DMS153 treated with DMSO at 0.1 percent for 48 hours (cell line): Measurements from ENCODE around the gene NTPCR.

Source experiments
- DNase-seq: peaks from one replicate; lab custom pipeline; 2025; ENCODE audit not compliant: unreplicated experiment; lab: John Stamatoyannopoulos, UW

Gene NTPCR

DNA sequence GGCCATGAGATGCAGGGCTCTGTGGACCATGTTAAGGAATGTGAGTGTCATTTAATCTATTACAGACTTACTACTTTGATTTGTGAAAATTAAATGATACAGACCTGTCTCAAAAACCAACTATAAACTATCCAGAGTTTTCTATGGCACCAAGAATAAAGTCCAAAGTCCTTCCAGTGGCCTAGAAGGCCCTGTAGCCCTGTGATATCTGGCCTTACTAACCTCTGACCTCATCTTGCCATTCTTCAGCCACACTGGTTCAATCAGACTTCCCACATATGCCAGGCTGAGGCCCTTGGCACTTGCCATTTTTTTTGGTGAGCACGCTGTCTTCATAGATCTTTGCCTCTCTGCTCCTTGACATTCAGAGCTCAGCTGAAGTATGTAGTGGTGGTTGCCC lies 7.7 kb downstream of the NTPCR start:
- no peak for DNase-seq

DNA sequence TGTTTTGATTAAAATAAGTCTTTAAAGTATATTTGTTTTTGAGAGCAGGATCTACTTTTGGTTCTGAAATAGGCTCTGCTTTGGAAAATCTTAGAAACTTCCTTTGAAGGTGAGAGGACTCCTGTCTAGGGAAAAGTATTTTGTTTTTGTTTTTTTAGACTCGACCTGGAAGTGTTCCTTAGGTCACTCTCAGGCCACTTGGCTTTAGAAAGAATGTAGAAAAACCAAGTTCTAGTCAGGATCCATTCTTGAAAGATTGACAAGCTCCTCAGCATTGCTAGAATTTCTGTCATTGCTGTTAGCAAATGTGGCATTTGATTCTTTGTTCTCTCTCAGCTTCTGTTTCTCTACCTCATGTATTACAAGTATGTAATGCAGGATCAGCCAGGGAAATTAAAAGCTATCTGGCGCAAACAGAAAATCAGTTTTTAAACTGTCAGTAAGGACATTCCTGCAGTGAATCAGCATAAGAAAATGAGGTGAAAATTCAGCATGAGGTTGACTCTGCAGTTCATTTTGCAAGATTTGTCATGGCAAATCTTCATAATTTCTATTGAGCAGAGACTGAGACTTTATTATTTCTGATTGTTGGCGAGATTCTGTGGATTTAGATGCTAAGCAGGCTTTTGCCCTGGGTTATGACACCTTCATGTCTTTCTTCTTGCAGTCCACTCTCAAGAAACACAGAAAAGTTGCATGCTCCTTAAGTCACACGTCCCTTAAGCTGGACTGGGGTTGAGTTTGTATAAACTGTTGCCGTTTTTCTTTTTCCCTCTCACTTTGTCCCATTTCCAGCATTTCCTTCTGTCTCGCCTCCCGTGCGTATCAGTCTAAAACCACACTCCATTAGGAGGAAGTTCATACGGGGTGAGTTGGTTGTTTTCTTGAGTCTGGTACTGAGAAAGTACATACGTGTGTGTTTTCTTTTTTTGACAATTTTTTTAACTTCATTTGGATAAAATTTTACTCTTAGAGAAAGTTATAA lies 12.6 kb downstream of the NTPCR start:
- no peak for DNase-seq

DNA sequence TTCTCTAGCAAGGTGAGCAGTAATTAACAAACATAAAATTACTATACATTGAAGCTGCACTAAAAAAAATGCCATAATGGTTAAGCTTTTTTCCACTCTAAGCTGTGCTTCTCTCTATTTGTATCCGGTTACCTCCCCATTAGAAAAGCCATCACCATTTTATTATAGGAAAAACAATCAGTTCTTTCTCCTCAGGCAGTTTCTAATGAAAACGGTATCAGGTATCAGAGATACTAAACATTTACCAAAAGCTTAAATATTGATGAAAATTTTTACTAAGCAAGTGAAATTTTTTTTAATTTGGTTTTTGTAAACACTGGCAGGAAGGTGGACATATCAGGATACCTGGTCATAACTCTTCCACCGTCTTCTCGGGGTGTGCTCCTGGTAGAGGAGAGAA lies 14.2 kb downstream of the NTPCR start:
- no peak for DNase-seq

DNA sequence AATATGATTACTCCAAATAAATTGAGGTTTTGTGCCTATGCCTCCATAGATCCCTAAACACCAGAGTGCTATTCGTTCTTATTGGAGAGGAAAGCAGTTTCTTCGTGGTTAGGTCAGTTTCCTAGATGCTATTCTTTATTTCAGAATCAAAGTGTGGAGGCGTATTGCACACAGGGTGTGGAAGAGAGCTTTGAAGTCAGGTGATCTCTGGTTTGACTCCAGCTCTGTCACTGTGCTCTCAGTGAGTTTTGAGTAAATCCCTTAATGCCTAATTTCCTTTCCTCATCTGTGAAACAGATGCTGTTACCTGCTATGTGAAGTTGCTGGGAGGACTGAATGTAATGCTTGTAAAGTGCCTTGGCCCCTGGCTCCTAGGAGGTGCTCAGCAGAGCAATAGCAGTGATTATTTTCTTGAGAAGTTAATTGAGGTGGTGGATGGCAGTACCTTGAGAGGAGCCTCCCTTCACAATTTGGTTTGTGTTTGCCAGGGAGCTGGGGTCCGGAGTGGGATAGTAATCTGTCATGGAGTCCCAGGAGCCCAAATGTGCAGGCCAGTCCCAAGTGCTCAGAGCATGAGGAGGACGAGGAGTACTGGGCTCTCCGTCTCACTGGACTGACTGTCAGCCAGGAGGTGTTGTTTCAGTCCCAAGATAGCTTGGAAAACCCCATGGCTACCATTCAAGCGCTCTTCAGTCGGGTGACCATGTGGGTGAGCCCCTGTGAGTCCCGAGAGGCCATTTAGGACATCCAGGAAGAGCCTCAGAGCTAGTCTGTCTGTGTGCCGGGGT lies 14.9 kb downstream of the NTPCR start:
- no peak for DNase-seq

DNA sequence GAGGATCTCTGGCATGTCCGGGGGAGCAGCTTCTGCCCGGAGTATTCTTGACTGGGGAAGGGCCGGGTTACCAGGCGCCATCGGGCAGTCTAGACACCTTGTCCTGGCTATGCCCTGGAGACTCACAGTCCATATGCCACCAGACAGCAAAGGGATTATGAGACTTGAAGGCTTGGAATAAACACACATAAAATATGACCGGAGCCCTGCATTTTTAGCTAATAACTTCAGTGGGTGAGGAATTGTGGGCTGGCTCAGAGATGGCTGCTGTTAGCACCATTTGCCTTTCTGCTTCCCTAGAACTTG lies 15.5 kb downstream of the NTPCR start:
- DNase-seq, result no peak

DNA sequence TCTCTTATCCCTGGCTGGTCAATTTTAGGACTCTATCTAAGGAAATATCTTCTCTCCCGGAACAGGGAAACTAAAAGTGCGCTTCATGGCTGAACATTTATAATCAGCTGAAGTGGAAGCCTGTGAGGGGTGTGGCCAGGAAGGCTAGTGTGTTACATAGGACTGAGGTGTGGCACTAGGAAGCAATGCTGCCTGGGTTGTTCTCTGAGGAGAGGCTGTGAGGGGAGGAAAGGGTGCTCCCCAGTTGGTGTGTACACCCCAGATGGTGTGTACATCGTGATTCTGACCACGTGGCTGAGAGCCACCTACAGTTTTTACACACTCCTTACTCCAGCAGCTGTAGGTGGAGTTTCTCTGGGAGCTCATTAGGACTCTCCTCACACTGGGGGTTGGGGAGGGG lies 16.3 kb downstream of the NTPCR start:
- DNase-seq, result no peak

DNA sequence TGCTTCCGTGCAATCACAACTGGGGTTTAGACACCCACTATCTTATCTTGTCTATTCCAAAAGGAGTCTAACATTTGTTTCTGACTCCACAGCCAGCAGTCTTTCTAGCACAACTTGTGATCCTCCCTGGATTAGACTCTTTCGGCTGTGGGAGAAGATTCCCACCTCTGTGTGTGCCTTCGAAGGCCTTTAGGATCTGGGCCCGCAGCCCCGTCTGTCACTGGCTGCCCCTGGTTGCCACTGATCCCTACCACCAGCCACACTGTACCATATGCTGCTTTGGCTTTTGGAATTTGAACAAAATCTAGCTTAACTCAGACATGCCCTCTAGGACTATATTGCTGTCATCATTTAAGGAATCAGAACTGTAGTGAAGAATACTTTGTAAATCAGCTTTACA lies 18.0 kb downstream of the NTPCR start:
- no peak for DNase-seq

DNA sequence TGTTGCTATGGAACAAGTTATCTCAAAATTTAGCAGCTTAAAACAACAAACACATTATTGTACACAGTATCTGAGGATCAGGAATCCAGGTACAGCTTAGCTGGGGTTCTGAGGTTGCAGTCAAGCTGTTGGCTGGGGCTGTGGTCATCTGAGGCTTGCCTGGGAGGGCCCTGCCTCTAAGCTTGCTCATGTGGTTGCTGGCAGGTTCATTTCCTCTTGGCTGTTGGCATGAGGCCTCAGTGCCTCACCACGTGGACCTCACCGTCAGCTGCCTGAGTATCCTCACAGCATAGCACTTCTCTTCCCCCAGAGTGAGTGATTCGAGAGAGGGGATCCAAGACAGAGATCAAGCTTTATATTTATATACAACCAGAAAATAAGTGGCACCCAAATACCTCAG lies 18.6 kb downstream of the NTPCR start:
- DNase-seq, result no peak

DNA sequence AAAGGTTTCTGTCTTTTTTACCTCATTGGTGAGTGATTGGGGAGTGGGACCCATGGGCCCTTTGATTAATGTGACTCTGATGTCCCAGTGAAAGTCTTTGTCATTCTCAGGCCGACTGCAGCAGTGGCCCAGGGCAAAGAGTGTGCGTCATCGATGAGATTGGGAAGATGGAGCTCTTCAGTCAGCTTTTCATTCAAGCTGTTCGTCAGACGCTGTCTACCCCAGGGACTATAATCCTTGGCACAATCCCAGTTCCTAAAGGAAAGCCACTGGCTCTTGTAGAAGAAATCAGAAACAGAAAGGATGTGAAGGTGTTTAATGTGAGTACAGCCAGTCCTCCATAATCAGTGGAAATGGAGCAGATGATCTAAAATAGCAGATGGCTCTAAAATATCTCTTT lies 19.4 kb downstream of the NTPCR start:
- DNase-seq, result no peak

DNA sequence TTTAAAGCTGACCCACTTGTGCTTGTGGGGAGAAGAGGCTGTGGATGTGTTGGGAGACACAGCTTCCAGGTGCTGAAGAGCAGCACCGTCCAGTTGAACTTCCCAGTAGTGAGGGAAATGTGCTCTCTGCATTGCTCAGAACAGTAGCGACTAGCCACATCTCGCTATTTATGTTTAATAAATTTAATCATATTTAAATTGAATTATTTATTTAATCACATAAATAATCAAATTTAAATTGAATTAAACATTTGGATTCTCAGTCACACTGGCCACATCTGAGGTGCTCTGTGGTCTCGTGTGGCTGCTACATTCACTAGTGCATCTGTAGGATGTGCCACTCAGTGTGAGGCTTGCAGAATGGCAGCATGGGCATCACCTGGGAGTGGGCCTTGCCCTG lies 20.1 kb downstream of the NTPCR start:
- no peak for DNase-seq

DNA sequence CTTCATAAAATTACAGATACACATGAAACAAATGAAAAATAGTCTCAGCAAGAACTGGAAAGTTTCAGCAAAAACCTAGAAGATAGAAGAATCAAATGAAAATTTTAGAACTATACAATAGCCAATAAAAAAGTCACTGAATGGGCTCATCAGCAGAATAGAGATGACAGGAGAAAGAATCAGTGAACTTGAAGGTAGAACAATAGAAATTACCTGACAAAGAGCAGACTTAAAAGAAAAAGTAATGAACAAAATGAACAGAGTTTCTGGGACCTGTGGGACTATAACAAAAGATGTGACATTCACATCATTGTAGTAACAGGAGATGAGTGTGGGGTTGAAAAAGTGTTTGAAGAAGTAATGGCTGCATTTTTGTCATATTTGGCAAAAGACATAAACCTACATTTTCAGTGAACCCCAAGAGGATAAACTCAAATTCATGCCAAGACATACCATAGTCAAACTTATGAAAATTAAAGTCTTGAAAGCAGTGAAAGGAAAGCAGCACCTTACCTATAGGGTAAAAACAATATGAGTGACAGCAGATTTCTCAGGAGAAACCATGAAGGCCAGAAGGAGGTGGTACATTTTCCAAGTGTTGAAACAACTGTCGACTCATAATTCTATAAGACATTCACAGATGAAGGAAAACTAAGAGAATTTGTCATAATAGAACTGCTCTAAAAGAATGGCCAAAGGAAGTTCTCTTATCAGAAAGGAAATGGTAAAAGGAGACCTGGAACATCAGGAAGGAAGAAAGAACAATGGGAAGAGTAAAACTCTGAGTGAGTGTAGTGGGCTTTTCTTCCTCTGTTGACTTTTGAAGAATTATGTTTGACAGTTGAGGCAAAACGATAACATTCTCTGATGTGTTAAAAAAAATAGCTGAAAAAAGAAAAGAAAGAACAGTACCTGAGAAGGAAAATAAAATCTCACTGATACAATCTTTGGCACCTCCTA lies 23.5 kb downstream of the NTPCR start:
- DNase-seq, result no peak

DNA sequence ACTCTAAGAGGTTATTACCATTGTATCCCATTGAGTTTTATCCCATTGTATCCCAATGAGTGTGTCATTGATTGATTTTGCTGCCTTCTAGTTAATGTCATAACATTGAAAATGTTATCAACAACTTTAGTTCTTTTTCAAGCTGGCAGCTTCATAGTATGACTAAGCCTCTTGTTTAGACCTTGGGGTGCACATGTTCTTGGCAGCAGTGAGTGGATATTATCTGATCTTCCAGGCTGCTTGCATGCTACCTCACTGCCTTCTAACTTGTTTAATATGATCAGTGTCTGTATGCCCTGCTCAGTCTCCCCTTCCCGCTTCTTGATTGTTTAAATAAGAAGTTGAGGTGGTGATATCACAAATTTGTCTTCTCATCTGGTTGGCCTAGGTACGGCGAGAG lies 24.6 kb downstream of the NTPCR start:
- no peak for DNase-seq

DNA sequence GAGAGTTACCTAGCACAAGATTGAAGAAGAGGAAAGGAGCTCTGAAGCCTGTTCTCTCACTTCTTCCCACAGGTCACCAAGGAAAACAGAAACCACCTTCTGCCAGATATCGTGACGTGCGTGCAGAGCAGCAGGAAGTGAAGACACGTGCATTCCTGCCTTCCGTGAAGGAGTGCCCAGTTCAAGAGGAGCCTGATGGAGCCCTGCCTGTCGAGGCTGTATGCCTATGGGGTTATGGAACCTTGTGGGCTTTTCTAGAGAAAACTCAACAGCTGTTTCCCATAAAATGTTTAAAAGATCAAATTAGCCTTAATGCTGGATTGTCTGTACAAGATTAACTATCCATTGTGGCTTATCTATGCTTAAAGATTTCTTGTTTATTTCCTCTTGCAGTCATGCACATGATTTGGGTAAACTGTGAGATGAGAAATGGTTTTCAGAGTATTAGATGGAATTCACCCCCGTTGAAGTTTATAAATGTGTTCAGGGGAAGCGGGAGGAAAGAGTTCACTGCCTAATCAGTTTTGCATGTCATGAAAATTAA lies 27.8 kb downstream of the NTPCR start:
- no peak for DNase-seq

DNA sequence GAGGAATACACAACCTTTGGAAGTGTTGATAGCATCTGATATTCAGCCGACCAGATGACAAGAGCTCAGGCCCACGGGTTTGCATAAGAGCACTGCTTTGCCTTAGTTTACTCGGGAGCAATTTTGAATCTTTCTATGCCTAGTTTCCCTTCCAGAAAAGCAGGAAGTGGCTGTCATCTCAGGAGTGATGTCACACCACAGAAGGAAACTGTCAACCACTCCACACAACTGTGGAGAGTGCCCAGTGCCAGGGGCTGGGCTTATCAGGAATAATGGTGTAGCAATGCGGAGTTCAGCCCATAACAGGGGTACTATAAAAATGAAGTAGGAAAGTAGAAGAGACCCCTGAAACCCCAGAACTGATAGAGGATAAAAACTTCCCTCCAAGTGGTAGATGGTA lies 28.4 kb downstream of the NTPCR start:
- no peak for DNase-seq

DNA sequence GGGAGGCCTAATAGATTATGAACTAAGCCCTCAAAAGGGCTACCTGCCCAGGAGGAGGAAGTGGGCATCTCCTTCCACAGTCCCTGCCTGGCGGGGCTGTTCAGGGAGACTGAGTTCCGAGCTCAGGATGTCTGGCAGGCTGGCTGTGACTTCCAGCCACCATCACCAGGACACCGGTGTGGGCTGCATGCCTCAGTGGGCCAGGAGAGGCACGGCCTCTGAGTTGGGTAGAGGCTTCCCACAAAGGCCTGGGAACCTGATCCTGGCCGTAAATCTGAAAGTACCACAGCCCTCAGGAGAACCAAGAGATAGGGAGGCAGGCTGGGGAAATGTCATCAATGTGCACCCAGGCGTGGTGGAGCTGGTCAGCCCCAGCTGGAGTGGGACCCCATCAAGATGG lies 29.1 kb downstream of the NTPCR start:
- DNase-seq, result no peak

DNA sequence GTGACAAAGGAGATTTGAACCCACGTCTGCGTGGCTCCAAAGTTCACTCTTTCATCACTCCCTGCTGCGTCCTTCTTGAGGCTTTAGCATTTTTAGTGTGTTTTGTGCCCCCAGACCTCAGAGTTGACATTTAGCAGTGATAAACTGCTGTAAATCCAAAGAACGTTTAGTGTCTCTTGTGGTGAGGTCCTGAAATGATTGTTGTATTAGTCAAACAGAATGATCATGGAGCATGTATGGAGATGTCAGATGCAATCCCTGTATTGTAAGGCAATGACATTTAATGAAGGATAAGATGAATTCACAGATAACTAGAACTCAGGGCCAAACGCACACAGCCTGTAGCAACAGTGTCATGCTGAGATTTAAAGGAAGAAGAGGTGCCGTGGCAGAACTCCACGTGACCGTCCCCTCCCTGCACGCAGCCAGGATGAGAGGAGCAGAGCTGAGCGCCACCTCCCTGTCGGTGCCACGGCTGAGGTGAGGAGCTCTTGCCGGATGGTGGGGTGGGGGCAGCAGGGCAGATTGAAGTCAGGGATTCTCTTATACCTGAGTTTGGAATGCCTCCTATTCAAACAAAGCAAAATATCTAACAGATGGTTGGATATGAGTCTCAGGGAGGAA lies 30.1 kb downstream of the NTPCR start:
- DNase-seq, result no peak

DNA sequence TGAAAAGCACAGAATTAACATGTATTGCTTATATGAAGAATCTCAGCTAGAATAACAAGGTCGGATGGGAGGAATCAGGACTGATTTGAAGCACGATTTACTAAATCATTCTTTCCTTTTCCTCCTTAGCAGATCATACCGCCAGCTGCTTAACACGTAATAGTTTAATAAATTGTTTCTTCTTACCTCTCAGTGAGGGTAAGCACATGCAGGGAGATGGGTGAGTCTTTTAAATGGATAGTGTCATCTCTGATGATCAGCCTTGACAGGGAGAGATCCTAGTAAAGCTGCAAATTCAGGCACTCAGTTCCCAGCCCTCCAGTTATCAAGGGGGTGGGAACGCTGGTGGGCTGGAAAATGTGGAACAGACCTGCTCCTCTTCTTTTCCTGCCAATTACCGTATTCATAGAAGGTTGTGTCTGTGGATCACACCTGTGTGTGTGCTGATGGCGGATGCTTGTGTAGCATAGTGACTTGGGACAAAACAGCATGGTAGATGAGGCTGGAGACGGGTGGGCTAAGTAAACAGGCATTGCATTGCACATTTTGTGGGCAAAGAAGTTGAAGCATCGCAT lies 30.7 kb downstream of the NTPCR start:
- DNase-seq, result no peak

DNA sequence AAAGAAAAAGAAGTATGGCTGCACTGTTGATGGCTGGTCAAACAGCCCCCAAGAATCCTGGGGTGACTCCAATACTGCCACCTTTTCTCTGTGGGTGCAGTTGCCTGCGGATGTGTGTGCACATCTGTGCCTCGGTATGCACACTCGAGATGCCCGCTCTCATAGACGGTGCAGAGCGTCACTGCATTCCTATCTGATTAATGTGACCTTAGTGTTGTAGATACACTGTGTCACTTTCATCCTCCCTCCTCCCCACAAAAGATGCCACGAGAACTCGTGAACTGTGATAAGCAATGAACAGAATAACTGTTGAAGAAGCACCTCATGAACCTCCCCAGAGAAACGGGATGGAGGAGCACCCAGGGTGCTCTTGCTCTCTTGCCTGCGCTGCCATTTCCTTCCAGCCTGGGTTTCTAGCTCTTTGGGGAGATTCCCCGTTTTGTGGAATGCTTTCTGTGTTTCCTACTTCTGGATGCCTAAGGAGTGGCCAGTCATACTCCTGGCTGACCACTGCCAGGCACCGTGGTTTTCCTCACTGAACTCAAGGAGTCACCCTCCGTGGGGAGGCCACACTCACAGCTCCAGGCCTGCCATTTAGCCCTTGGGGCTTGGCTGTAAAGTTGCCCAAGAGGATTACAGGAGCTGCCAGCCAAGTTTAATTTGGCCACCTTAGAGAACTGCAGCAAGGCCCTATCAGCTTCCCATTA lies 32.0 kb downstream of the NTPCR start:
- no peak for DNase-seq

DNA sequence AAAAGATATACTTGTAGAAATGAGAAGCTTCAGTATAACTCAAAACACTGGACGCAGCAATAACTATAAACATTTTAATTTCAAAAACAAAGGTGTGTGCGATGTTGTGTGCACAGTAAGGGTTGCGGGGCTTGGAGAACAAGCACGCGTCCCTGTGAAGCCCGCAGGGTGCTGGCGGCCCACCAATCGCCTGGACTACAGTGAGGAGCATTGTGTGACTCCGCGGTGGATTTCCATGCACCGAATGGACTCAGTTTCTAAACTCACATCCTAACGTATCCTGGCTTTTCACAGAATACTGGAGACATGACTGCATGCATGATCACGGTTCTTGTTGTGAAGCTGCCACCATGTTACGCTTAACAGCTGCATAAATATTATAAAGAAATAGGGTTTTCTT lies 33.0 kb downstream of the NTPCR start:
- DNase-seq, result no peak
